Mononuclear cell (primary cell): ENCODE results near the gene MX2. TPM values are rescaled to one million over a fixed set of nuclear protein-coding genes. Genes with fewer than 3 reads are reported as not detected.
"Not testable (repeated sequence)": the region's sequence is repeated elsewhere in the genome, so short reads cannot be mapped to it uniquely, and the experiment has no call there.

Experiments used
- H3K27me3 ChIP-seq: 2 replicates; pipeline ENCODE4 v1.6.0; 2011; ENCODE audit warnings: low read length, control low read depth; ENCODE audit not compliant: insufficient read depth
- H3K4me1 ChIP-seq: 2 replicates; pipeline ENCODE4 v1.5.1; 2011; ENCODE audit warnings: mild to moderate bottlenecking, low read length, control low read depth; ENCODE audit not compliant: insufficient read depth
- H3K4me3 ChIP-seq: 2 replicates; pipeline ENCODE4 v1.5.1; 2011; ENCODE audit warnings: mild to moderate bottlenecking, low read length, moderate library complexity
- H3K9me3 ChIP-seq: 2 replicates; pipeline ENCODE4 v1.5.1; 2011; ENCODE audit warnings: low read depth, mild to moderate bottlenecking, control low read depth, low read length
- total RNA-seq: library from RNA; depleted of rRNA; stranded (reverse); fragments of >200 nt; gene quantifications from one replicate; pipeline ENCODE4 v1.2.3, GENCODE V29; 2012

MX2 gene
- total RNA-seq, 1 donor, result 32.6 TPM

GRCh38 chr21:41402796-41403195, 41.0 kb downstream of the MX2 start:
- Histone ChIP-seq H3K27me3 (no peaks in the 10 kb centered on the region), H3K9me3 (no peaks in the 10 kb centered on the region), H3K4me3 (no peak overlapping the region), H3K4me1 (peaks cover 28% of the 10 kb centered on the region)

- no peaks in the 10 kb centered on the region for H3K27me3 ChIP-seq
- H3K9me3 ChIP-seq, result no peaks in the 10 kb centered on the region
- peaks cover 23% of the 10 kb centered on the region for H3K4me1 ChIP-seq
- H3K4me3 ChIP-seq, result no peak overlapping the region
These were observed 41.5 kb downstream of the MX2 start for GRCh38 chr21:41403331-41403730.

DNA sequence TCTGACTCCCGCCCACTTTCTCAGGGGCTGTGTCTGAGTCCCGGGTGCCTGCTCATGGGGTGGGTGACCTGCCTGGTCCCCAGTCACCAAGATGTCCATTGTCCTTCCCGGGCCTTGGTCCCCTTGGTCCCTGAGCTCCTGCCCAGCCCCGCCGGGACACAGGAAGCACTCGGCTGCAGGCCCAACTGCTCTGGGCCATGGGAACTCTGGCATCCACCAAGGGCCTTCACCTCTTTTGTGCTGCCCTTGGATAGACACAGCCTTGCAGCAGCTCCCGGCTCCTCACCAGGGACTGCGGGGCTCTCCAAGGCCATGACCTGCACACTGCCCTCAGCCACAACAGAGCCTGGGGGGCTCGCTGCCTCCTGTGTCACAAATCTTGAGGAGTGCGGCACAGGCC, 42.1 kb downstream of the MX2 start:
- H3K4me3 ChIP-seq, result no peak overlapping the region
- peaks cover 20% of the 10 kb centered on the region for H3K4me1 ChIP-seq

GRCh38 chr21:41405321-41405720, 43.5 kb downstream of the MX2 start:
- peaks cover 20% of the 10 kb centered on the region for H3K4me1 ChIP-seq
- no peaks in the 10 kb centered on the region for H3K9me3 ChIP-seq
- H3K27me3 ChIP-seq, result no peaks in the 10 kb centered on the region
- H3K4me3 ChIP-seq, result no peak overlapping the region

More for the DNA sequence above, 42.1 kb downstream of the MX2 start:
- no peaks in the 10 kb centered on the region for H3K27me3 ChIP-seq
- H3K9me3 ChIP-seq, result no peaks in the 10 kb centered on the region

DNA sequence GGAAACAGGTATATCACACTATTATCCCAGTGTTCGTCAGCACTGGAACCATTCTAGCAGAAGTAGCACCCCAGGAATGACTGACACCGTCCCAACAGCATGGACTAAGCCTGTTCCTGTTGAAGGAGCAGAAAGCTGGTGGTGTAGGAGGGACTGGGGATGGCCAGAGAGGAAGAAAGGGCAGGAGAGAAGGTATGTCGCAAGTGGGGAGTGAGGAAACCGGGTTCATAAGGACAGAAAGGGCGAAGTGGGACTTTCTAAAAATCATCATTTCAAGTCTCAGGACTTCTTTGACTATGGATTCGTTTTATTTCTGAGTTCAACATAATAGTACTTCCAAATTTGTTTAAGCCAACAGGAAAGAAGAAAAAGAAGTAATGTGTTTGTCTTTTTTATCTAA, 44.5 kb downstream of the MX2 start:
- Histone ChIP-seq H3K9me3 (no peaks in the 10 kb centered on the region), H3K27me3 (no peaks in the 10 kb centered on the region), H3K4me3 (no peak overlapping the region), H3K4me1 (peaks cover 20% of the 10 kb centered on the region)

- Histone ChIP-seq H3K9me3 (no peaks in the 10 kb centered on the region), H3K27me3 (no peaks in the 10 kb centered on the region), H3K4me3 (no peak overlapping the region), H3K4me1 (peaks cover 20% of the 10 kb centered on the region)
These were observed 46.0 kb downstream of the MX2 start for GRCh38 chr21:41407541-41408460.

- H3K27me3 ChIP-seq, result no peaks in the 10 kb centered on the region
- H3K4me1 ChIP-seq, result peaks cover 16% of the 10 kb centered on the region
- no peaks in the 10 kb centered on the region for H3K9me3 ChIP-seq
- H3K4me3 ChIP-seq, result no peak overlapping the region
These were observed 48.5 kb downstream of the MX2 start for GRCh38 chr21:41410361-41410760.

DNA sequence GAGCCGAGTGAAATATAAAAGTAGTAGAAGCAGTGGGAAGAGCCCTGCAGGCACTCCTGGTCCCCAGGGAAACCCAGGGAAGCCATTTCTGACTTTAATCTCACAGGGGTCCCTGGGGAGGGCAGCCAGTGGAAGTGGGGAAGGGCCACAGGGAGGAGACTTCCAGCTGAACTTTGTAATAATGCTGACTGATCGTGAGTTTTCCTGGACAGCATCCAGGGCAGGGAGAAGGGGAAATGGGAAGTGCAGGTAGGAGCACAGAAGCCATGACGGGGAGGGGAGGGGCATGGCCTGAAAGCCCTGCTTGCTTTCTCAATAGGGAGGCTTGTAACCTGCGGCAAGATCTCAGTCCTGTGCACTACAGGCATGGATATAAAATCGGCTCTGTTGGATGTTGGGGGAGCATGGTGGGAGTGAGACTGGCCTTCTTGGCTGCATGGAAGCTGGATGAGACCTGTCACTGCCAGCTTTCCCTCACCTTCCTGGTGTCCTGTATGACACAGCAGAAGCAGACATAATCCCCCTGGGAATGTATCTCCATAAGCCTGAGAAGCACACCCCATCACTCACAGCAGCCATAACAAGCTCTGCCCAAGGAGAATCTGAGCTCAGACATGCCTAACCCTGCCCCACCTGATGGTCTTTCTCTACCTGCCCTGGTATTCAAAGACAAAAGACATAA, 49.1 kb downstream of the MX2 start:
- no peaks in the 10 kb centered on the region for H3K27me3 ChIP-seq
- no peaks in the 10 kb centered on the region for H3K9me3 ChIP-seq
- H3K4me1 ChIP-seq, result peaks cover 11% of the 10 kb centered on the region
- H3K4me3 ChIP-seq, result no peak overlapping the region

DNA sequence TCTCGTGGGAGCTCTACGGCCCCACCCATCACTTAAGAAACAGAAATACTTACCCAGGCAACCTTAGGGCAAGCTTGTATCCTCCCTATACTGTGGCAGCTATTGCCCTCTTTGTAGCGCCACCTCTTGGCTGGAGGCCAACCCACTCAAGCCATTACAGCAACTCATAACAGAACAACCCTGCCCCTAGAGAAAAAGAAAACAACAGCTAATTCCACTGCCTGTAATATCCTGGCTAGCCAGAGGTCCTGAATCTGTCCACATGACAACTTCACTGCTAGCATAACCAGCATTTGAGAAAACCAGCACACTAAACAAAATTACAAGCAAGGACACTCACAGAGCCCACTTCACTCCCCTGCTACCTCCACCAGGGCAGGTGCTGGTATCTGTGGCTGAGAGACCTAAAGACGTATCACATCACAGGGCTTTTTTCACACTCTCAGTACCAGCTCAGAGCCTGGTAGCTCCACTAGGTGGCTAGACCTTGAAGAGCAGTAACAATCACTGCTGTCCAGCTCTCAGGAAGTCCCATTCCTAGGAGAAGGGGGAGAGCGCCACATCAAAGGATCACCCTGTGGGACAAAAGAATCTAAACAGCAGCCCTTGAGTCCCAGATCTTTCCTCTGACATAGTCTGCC, 49.7 kb downstream of the MX2 start:
- H3K4me1 ChIP-seq, result peaks cover 5% of the 10 kb centered on the region
- H3K4me3 ChIP-seq, result no peak overlapping the region
- no peaks in the 10 kb centered on the region for H3K9me3 ChIP-seq
- H3K27me3 ChIP-seq, result no peaks in the 10 kb centered on the region

GRCh38 chr21:41417505-41417904, 55.7 kb downstream of the MX2 start:
- not testable (repeated sequence) for H3K4me3 ChIP-seq, H3K27me3 ChIP-seq

DNA sequence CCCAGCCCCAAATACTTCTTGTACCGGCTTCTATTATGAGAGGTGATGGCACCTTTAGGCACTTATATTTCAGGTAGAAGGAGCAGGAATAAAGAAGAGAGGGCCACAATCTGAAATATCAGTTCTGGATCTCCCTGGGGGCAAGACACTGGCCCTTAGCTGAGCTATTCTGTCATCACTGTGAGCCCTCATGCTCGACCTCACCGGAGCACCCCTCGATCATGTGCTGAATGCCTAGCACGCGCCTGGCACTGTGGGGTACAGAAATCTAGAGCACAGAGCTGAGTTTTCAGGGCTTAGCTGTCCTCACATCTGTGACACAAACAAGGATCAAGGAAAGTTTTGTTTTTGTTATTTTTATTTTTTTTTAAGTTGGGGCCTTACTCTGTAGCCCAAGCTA, 56.6 kb downstream of the MX2 start:
- no peak overlapping the region for H3K4me3 ChIP-seq
- H3K27me3 ChIP-seq, result no peaks in the 10 kb centered on the region
- H3K4me1 ChIP-seq, result peaks cover 39% of the 10 kb centered on the region
- no peaks in the 10 kb centered on the region for H3K9me3 ChIP-seq

More at GRCh38 chr21:41417505-41417904, 55.7 kb downstream of the MX2 start:
- peaks cover 30% of the 10 kb centered on the region for H3K4me1 ChIP-seq
- not testable (repeated sequence) for H3K9me3 ChIP-seq

- Histone ChIP-seq H3K4me3 (no peak overlapping the region), H3K9me3 (no peaks in the 10 kb centered on the region), H3K27me3 (no peaks in the 10 kb centered on the region), H3K4me1 (peaks cover 46% of the 10 kb centered on the region)
These were observed 57.3 kb downstream of the MX2 start for GRCh38 chr21:41418956-41419680.

DNA sequence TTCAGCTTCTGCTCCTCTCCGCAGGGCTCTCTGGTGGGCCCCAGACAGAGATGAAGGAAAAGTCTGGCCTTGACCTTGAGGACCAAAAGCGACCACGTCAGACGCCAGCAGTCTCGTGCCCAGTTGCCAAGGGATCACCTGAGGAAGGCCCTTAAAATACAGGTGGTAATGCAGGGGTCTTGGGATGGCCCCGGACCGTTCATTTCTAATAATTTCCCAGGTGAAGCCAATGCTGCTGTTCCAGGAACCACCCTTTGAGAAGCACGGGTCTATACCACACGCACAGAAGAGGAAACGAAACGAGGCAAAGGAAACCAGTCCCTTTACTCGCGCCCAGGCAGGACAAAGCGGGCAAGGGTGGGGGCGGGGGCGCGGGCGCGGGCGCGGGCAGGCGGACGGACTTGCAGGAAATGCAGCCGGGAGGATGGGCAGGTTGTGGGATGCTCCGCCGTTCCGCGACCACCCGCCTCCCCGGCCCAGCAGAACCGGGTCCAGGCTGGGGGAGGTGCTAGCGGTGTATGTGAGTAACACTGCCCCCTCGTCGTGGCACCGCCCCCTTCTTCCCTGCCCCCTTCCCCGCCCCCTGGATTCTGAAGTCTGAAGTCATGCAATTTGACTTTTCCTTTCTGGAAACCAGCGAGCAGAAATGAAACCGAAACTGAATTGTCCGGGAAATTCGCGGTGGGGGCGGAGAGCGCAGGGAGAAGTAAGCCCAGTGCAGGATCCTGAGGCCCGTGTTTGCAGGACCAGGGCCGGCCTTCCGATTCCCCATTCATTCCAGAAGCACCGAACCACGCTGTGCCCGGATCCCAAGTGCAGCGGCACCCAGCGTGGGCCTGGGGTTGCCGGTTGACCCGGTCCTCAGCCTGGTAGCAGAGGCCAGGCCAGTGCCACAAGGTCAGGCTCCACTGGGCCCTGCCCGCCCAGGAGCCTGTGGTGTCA, 58.4 kb downstream of the MX2 start:
- H3K4me1 ChIP-seq, result peaks cover 57% of the 10 kb centered on the region
- no peaks in the 10 kb centered on the region for H3K9me3 ChIP-seq
- peak overlapping the region; percentile 53 for H3K4me3 ChIP-seq
- no peaks in the 10 kb centered on the region for H3K27me3 ChIP-seq

- H3K4me1 ChIP-seq, result peaks cover 63% of the 10 kb centered on the region
- H3K27me3 ChIP-seq, H3K9me3 ChIP-seq, H3K4me3 ChIP-seq: not testable (repeated sequence)
These were observed 59.2 kb downstream of the MX2 start for GRCh38 chr21:41420998-41421397.
